Glutamatergic neuron (in vitro differentiated cells): ENCODE results near the gene PKP3. TPM values are rescaled to one million over a fixed set of nuclear protein-coding genes. Genes with fewer than 3 reads are reported as not detected.
"Not testable (repeated sequence)": the region's sequence is repeated elsewhere in the genome, so short reads cannot be mapped to it uniquely, and the experiment has no call there.

Experiments used
- DNase-seq: peaks from one replicate; pipeline ENCODE4 v3.0.0; 2022
- H3K27ac Mint-ChIP-seq: one replicate; pipeline ENCODE4 v1.8.0; 2020; ENCODE audit warnings: mild to moderate bottlenecking, mixed read lengths, inconsistent platforms; ENCODE audit not compliant: unreplicated experiment
- H3K27me3 Mint-ChIP-seq: one replicate; pipeline ENCODE4 v1.8.0; 2020; ENCODE audit warnings: mild to moderate bottlenecking, moderate library complexity, mixed read lengths, inconsistent platforms; ENCODE audit not compliant: unreplicated experiment
- H3K36me3 Mint-ChIP-seq: one replicate; pipeline ENCODE4 v1.8.0; 2020; ENCODE audit warnings: mild to moderate bottlenecking, mixed read lengths, inconsistent platforms; ENCODE audit not compliant: unreplicated experiment
- H3K4me1 Mint-ChIP-seq: one replicate; pipeline ENCODE4 v1.8.0; 2020; ENCODE audit warnings: mild to moderate bottlenecking, low read depth, mixed read lengths, inconsistent platforms; ENCODE audit not compliant: unreplicated experiment
- H3K4me3 Mint-ChIP-seq: one replicate; pipeline ENCODE4 v1.8.0; 2020; ENCODE audit warnings: mild to moderate bottlenecking, mixed read lengths, inconsistent platforms; ENCODE audit not compliant: unreplicated experiment
- H3K9me3 Mint-ChIP-seq: one replicate; pipeline ENCODE4 v1.8.0; 2020; ENCODE audit warnings: mild to moderate bottlenecking, moderate library complexity, mixed read lengths, inconsistent platforms; ENCODE audit not compliant: unreplicated experiment
- CTCF ChIP-seq: fragments of 200-600 bp; sonication (generic); IDR thresholded peaks from one replicate; pipeline ENCODE4 v1.5.0; 2021; ENCODE audit not compliant: partially characterized antibody, unreplicated experiment
- total RNA-seq: library from RNA; stranded (reverse); fragmentation: NEBNext Ultra II Directional; extraction: Animal tissue kit (Norgen Biotek cat#: 25700); gene quantifications from one replicate; pipeline ENCODE4 v1.2.1, GENCODE V29; 2021; ENCODE audit not compliant: unreplicated experiment

The PKP3 gene
- total RNA-seq, 1 donor from 2014 or later: not detected

GRCh38 chr11:419248-420005 lies 25.4 kb downstream of the PKP3 start:
- no peak for DNase-seq
- Mint-ChIP-seq H3K4me1 (peaks cover 1% of the 10 kb centered on the region), H3K27ac (no peak overlapping the region), H3K36me3 (peaks cover 3% of the 10 kb centered on the region), H3K9me3 (peaks cover 1% of the 10 kb centered on the region), H3K27me3 (peaks cover 9% of the 10 kb centered on the region), H3K4me3 (no peak overlapping the region)
- TF ChIP-seq CTCF: no peak

DNA sequence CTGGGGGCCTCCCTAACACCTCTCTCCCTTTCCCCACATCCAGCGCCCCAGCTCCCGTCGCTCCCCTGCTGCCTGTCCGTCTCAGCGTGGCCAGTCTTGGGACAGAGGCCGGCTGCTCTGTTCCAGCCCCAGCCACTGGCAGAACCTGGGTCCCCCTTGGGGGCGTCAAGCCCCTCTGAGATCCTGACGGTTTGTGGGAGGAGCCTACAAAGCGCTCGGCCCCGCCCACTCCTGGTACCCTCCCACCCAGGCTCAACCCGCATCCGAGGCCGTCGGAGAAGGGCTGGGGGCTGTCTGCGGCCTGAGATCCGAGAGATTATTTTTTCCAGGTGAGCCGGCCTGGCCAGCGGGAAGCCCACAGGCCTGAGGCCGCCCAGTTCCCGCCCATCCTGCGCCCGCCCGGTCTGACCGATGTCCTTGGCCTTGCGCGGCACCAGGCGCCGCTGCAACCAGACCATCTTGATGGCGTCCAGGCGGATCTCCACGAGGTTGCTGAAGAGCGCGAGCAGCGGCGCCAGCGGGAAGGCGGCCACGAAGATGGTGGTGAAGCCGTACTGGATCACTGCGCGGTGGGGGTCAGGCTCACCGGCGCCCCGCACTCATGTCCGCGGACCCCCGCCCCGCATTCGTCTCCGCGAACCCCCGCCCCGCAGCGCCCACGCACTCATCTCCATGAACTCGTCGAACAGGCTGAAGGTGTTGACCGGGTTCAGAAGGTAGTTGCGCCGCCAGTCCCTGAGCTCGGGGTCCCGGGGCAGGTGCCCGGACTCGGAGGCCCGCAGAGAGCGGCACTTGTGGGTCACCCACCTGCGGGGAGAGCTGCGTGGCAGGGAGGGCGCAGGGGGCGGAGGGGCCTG lies 26.3 kb downstream of the PKP3 start:
- H3K27ac Mint-ChIP-seq: no peak overlapping the region
- peaks cover 1% of the 10 kb centered on the region for H3K4me1 Mint-ChIP-seq
- no peak for TF ChIP-seq CTCF
- H3K36me3 Mint-ChIP-seq: peaks cover 10% of the 10 kb centered on the region
- peaks cover 10% of the 10 kb centered on the region for H3K27me3 Mint-ChIP-seq
- H3K9me3 Mint-ChIP-seq: peaks cover 3% of the 10 kb centered on the region
- H3K4me3 Mint-ChIP-seq: no peak overlapping the region
- no peak for DNase-seq

- Mint-ChIP-seq H3K4me1 (no peaks in the 10 kb centered on the region), H3K27me3 (peaks cover 10% of the 10 kb centered on the region), H3K9me3 (peaks cover 3% of the 10 kb centered on the region), H3K4me3 (no peak overlapping the region), H3K27ac (no peak overlapping the region), H3K36me3 (peaks cover 11% of the 10 kb centered on the region)
- DNase-seq: no peak
- TF ChIP-seq CTCF: no peak
Measured at GRCh38 chr11:420911-421321, 26.9 kb downstream of the PKP3 start.

GRCh38 chr11:422249-422656 lies 28.2 kb downstream of the PKP3 start:
- H3K27ac Mint-ChIP-seq: peak overlapping the region; percentile 59
- H3K27me3 Mint-ChIP-seq: peaks cover 7% of the 10 kb centered on the region
- H3K9me3 Mint-ChIP-seq: peaks cover 3% of the 10 kb centered on the region
- no peak overlapping the region for H3K4me3 Mint-ChIP-seq
- H3K36me3 Mint-ChIP-seq: peaks cover 11% of the 10 kb centered on the region
- DNase-seq: no peak
- no peak for TF ChIP-seq CTCF
- no peaks in the 10 kb centered on the region for H3K4me1 Mint-ChIP-seq

DNA sequence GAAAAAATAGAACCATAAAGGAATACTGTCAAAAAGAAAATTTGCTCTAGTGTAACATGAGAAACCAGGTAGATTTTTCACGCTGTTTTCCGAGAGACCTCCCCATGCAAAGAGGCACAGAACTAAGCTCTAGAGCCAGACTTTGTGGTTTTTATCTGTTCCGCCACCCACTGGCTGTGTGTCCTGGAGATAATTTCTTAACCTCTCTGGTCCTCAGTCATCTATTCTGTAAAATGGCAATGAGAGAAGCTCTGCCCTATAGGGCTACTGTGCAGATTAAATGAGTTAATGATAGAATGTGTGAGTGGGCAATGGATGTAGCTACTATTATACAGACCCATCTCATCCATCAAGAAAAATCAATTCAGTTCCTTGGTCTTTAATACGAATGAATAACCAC lies 30.2 kb downstream of the PKP3 start:
- peaks cover 9% of the 10 kb centered on the region for H3K27me3 Mint-ChIP-seq
- peaks cover 11% of the 10 kb centered on the region for H3K36me3 Mint-ChIP-seq
- DNase-seq: no peak
- no peak overlapping the region for H3K27ac Mint-ChIP-seq
- no peak for TF ChIP-seq CTCF
- H3K4me3 Mint-ChIP-seq: no peak overlapping the region
- H3K4me1 Mint-ChIP-seq: no peaks in the 10 kb centered on the region
- H3K9me3 Mint-ChIP-seq: peaks cover 2% of the 10 kb centered on the region

- H3K4me1 Mint-ChIP-seq, H3K4me3 Mint-ChIP-seq, H3K27ac Mint-ChIP-seq, DNase-seq, H3K9me3 Mint-ChIP-seq, H3K27me3 Mint-ChIP-seq: not testable (repeated sequence)
- peaks cover 11% of the 10 kb centered on the region for H3K36me3 Mint-ChIP-seq
Measured at GRCh38 chr11:424766-425165, 30.8 kb downstream of the PKP3 start.
